GM18909 (cell line): ENCODE results near the gene FGD2.

ENCODE experiments used
- ATAC-seq: cut with Tn5 transposase; IDR thresholded peaks from one replicate; pipeline ENCODE4 v1.9.1; 2021; ENCODE audit warnings: mild to moderate bottlenecking; ENCODE audit not compliant: unreplicated experiment, poor library complexity

The FGD2 gene

DNA sequence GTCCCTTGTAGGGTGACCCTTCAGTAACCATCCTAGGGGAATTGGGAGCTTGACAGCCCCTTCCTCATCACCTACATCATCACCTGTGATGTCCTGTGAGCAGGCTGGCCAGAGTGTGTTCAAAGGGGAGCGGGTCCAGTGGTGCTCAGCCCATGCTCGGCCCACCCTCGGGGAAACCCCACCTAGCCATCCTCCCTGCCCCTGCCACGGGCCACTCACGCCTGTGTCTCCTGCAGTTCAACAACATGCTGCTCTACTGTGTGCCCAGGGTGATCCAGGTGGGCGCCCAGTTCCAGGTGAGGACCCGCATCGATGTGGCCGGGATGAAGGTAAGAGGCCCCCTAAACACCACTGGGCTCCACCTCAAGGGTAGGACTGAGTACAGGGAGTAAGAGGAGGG is 10.1 kb downstream of the FGD2 start:
- ATAC-seq, result no peak

- no peak for ATAC-seq
Measured at GRCh38 chr6:37016995-37017394, 11.5 kb downstream of the FGD2 start.

DNA sequence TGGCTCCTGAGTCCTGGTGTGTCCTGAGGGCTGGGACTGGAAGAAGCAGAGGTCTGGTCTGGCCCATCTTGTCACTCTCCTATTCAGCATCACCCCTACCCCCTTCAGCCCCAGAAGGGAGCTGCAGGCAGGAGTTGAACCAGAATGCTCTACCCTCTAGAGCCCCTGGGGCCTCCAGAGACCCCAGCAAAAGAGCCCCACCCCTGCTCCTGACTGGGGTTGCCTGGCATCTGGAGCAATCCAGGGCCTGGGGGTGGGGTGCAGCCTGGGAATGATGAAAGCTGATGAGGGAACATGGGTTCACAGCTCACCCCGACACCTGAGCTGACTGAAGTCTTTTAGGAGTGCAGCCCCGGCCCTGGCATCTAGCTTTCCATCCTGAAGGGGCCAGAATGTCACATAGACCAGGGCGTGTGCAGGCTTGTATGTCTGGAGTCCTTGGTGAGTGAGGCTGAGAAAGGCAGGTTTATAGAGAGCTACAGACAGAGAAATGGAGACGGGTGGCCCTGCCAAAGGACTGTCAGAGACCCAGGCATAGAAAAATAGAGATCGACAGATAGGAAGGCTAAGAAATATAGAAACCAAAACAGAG is 12.2 kb downstream of the FGD2 start:
- peak; percentile 7 for ATAC-seq

GRCh38 chr6:37018198-37019064 is 13.0 kb downstream of the FGD2 start:
- peak; percentile 92 for ATAC-seq

GRCh38 chr6:37019065-37019450 is 13.6 kb downstream of the FGD2 start:
- no peak for ATAC-seq

DNA sequence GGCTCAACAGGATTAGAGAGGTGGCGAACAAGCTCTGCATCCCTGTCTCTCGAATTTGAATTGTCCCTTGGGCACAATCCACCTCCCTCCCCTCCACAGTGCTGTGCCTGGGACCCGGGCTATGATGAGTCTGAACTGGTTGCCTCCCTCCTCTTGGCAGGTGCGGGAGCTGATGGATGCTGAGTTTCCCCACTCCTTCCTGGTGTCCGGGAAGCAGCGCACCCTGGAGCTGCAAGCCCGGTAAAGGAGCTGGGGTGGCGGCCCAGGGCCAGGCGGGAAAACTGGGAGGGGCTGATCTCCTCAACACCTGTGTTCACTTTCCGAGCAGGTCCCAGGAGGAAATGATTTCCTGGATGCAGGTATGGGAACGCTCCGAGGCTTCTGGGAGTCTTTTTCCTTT is 14.9 kb downstream of the FGD2 start:
- ATAC-seq, result no peak

DNA sequence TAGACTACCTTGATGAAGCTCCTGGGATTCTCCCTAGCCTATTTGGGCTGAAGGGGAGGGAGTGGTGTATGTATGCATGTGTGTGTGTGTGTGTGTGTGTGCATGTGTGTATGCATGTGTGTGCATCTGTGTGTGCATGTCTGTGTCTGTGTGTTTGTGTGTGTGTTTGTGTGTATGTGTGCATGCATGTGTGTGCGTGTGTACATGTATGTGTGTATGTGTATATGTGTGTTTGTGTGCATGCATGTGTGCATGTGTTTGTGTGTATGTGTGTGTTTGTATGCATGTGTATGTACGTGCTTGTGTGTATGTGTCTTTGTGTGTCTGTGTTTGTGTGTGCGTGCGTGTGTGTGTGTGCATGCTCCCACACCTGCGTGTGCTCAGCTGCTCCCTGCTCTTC is 15.4 kb downstream of the FGD2 start:
- no peak for ATAC-seq

DNA sequence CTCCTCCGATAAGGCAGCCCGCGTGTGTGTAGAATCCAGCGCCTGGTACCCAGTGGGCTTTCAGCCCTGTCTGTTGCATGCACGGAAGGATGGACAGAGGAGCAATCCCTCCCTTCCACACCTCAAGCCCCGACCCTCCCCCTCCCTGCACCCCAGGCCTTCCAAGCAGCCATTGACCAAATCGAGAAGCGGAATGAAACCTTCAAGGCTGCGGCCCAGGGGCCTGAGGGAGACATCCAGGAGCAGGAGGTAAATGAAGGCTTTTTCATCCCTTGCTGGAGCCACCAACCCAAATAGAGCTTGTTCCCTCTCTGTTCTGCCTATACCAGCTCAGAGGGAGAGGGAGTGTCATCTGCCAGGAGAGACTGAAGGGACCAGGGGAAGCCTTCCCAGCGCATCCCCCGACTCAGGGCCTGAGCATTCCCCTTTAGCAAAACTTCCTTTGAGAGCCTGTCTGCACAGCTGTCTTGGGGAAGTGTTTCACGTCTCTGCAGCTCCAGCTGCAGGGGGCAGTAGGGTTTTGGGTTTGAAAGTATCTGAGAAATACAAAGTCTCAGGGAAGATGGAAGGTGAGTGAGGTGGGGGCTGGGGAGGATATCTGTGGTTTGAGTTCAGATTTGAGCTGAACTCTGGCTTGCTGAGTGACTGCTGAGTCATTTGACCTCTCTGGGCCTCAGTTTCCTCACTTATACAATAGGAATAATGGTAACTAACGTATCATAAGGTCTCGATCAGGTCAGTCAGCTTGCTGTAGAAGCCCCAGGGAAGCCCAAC is 16.1 kb downstream of the FGD2 start:
- no peak for ATAC-seq

DNA sequence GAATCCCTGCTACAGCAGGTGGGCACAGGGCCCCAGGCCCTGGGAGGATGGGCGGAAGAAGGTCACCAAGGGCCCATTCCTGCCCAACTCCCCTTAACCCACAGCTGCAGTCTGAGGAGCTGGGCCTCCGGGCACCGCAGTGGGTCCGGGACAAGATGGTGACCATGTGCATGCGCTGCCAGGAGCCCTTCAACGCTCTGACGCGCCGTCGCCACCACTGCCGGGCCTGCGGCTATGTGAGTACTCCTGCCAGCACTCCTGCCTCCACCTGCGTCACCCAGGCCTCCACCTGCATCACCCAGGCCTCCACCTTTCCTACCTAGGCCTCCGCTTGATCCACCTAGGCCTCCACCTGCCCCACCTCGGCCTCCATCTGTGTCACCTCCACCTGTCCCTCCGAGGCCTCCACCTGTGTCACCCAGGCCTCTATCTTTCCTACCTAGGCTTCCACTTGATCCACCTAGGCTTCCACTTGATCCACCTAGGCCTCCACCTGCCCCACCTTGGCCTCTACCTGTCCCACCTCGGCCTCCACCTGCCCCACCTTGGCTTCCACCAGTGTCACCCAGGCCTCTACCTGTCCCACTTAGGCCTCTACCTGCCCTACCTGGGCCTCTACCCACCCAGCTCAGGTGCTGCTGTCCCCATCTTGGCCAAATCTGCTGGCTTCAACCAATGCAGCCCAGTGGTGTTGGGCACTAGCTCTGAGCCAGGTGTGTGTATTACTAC is 16.8 kb downstream of the FGD2 start:
- no peak for ATAC-seq

DNA sequence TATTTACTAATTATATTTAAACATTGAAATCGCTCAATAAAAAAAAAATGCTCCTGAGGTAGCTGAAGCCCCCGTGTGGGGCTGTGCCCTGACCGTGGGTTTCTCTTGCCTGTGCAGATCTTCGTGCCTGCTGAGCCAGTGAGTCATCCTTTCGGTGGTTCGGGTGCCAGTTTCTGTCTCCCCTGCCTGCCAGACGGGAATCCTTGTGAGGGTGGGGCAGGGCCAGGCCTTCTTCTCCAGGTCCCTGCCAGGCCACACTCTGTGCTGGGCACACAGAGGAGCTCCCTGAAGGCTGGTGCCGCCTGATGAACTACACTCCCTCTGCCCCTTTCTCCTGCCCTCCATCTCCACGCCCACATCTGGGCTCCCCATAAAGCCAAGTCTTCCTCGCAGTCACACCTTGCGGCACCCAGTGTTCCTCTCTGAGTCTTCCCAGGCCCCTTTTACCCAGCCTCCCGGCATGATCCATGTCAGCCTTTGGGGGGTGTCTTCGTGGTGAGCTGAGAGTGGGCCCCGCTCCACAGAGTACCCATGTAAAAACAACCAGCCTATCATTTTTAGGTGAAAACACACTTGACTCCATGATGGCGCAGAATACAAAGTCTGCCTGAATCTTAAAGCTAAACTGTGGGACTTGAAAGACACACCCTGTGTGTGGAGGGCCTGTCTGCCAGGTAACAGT is 19.3 kb downstream of the FGD2 start:
- no peak for ATAC-seq

- no peak for ATAC-seq
Measured at GRCh38 chr6:37025621-37026466, 20.4 kb downstream of the FGD2 start.

DNA sequence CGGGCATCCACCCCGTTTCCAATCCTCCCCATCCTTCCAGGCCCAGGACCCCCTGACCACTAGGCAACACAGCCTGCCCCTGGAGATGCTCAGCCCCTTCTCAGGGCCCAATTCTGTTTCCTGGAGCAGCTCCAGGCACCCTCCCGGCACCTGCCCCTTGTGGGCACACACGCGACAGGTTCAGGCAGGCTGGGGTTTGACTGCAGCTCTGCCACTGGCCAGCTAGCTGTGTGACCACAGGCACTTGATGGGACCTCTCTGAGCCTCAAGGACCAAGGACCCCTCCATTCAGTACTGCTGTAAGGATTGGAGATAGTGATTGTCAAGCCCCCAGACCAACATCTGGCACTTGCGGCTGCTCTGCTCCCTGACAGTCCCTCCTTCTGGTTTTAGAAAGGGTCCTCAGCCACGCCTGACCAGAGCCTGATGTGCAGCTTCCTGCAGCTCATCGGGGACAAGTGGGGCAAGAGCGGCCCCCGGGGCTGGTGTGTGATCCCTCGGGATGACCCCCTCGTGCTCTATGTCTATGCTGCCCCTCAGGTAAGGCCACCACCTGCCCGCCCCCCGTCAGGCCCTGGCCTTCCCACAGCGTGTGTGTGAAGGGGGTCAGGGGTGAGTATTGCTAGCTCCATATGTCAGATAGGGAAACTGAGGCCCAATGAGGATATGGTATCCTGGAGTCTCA is 21.7 kb downstream of the FGD2 start:
- no peak for ATAC-seq

DNA sequence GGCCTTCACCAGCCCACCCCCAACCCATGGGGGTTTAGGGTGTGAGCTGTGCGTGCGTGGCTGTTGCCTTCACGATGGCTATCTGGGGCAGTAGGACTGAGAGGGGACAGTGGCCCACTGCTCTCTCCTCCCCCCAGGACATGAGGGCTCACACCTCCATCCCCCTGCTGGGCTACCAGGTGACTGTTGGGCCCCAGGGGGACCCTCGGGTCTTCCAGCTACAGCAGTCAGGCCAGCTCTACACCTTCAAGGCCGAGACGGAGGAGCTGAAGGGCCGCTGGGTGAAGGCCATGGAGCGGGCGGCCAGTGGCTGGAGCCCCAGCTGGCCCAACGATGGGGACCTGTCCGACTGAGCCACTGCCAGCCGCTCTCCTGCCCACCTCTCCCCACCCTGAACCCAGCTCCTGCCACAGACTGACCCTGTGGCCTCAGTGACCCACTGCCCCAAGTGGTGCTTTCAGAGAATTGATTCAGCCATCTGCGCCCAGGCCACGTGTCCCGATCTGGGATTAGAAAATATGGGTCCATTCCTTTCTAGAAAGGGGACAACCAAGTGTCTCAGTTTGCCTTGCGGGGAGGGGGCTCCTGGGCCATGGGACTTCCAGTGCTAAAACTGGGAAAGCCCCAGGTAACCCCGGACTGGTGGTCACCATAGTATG is 22.5 kb downstream of the FGD2 start:
- no peak for ATAC-seq

DNA sequence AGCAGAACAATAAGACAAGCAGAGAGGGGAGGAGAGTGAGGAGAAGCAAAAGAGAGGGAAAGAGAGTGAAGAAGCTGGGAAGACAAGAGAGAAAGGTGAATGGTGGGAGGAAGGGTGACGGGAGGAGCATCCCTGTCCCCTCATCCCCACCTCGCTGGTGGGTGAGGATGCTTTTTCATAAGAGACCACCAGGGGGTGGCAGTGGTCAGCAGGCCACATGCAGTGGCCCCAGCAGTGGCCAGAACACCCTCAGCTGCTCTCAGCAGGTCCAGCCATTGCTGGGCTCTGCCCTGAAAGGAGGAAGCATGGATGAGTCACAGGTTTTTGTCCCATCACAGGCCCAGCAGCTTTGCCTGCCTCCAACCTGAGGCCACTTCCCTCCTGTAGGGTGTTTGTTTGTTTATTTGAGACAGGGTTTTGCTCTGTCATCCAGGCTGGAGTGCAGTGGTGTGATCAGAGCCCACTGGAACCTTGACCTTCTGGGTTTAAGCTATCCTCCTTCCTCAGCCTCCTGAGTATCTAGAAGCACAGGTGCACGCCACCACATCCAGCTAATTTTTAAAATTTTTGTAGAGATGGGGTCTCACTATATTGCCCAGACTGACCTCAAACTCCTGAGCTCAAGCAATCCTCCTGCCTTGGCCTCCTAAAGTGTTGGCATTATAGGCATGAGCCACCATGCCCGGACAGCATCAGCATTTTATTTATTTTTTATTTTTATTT is 24.0 kb downstream of the FGD2 start:
- no peak for ATAC-seq

GRCh38 chr6:37030599-37030998 is 25.1 kb downstream of the FGD2 start:
- no peak for ATAC-seq

DNA sequence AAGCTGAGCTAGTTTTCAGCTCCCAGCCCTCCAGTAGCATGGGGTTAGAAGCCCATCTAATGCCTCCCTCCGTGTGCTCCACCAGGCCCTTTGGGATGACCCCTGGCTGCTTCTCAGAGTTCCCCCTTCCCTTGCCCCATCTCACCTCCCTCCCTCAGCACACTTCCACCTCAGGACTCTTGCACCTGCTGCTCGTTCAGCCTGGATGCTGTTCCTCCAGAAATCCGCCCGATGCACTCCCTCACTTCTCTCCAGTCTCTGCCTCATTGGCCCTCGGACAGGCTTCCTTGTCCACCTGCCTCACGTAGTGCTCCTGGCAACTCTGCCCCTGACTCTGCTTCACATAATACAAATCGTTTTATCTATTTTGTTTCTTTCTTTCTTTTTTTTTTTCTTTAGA is 26.8 kb downstream of the FGD2 start:
- ATAC-seq, result no peak

DNA sequence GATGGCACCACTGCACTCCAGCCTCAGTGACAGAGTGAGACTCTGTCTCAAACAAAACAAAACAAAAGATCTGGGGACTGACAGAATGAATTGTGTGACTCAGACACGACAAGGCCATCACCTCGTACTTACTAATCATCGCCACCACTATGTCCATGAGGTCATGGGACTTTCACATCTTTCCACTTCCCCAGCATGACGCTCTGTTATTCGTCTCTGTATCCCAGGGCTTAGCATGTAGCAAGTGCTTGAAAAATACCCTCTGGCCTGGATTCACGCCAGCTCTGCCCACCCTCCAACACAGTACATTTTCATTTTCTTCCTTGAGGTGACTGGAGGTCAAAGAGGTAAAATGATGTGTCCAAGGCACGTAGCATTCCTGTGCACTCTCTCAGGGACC is 27.8 kb downstream of the FGD2 start:
- ATAC-seq, result no peak
